ENCODE measurements around the gene TDRD7.

- TF ChIP-seq CTCF (IDR thresholded peaks at IDR 0.05) (no peak), EZH2 (IDR thresholded peaks at IDR 0.05; ENCODE audit: borderline replicate concordance, insufficient read depth, low read depth, low read length, poor library complexity, severe bottlenecking) (no peak)
Measured at GRCh38 chr9:97364769-97365490, 47.0 kb upstream of the TDRD7 start.

Data from B cell (primary cell).